Stimulated activated CD4-positive, alpha-beta T cell treated with anti-CD3 and anti-CD28 coated beads, Interleukin-1b, Interleukin-23, amount 100 ng/mL, for 24 hours (primary cell): ENCODE data around the gene PIK3C3.
"Not testable (repeated sequence)": the region's sequence is repeated elsewhere in the genome, so short reads cannot be mapped to it uniquely, and the experiment has no call there.

Experiments used
- DNase-seq, 4 experiments: peaks; one replicate each; pipeline ENCODE4 v3.0.0-alpha.2; 2020; ENCODE audit warnings: low read depth in 4 of 4, low spot score in 1 of 4

The PIK3C3 gene

GRCh38 chr18:42068030-42068429, 113.0 kb downstream of the PIK3C3 start:
- DNase-seq: no peak

- no peak for DNase-seq
These were observed 114.0 kb downstream of the PIK3C3 start for GRCh38 chr18:42069036-42069435.

GRCh38 chr18:42072407-42072806, 117.4 kb downstream of the PIK3C3 start:
- no peak for DNase-seq

GRCh38 chr18:42074704-42075103, 119.7 kb downstream of the PIK3C3 start:
- DNase-seq: no peak

- no peak for DNase-seq
These were observed 123.7 kb downstream of the PIK3C3 start for GRCh38 chr18:42078711-42079110.

GRCh38 chr18:42080340-42080739, 125.3 kb downstream of the PIK3C3 start:
- DNase-seq: no peak

GRCh38 chr18:42082415-42083234, 127.6 kb downstream of the PIK3C3 start:
- DNase-seq: no peak

GRCh38 chr18:42086288-42086687, 131.3 kb downstream of the PIK3C3 start:
- no peak for DNase-seq

GRCh38 chr18:42087235-42087634, 132.2 kb downstream of the PIK3C3 start:
- DNase-seq: no peak

GRCh38 chr18:42087876-42088275, 132.8 kb downstream of the PIK3C3 start:
- no peak for DNase-seq

- no peak for DNase-seq
These were observed 137.8 kb downstream of the PIK3C3 start for GRCh38 chr18:42092848-42093247.

- no peak for DNase-seq
These were observed 139.8 kb downstream of the PIK3C3 start for GRCh38 chr18:42094875-42095274.

- no peak for DNase-seq
These were observed 140.8 kb downstream of the PIK3C3 start for GRCh38 chr18:42095732-42096377.

- no peak for DNase-seq
These were observed 145.2 kb downstream of the PIK3C3 start for GRCh38 chr18:42100248-42100647.

GRCh38 chr18:42100911-42101310, 145.9 kb downstream of the PIK3C3 start:
- DNase-seq: no peak

- DNase-seq: no peak
These were observed 150.4 kb downstream of the PIK3C3 start for GRCh38 chr18:42105394-42105793.

GRCh38 chr18:42106784-42107183, 151.8 kb downstream of the PIK3C3 start:
- DNase-seq: no peak

GRCh38 chr18:42107287-42107686, 152.3 kb downstream of the PIK3C3 start:
- no peak for DNase-seq

- DNase-seq: no peak
These were observed 152.8 kb downstream of the PIK3C3 start for GRCh38 chr18:42107691-42108450.

GRCh38 chr18:42112147-42112546, 157.1 kb downstream of the PIK3C3 start:
- DNase-seq: not testable (repeated sequence)

GRCh38 chr18:42112657-42113420, 157.8 kb downstream of the PIK3C3 start:
- DNase-seq: no peak
